HCT116 (cell line): ENCODE data around the gene ADAMTSL2. TPM values are rescaled to one million over a fixed set of nuclear protein-coding genes. Genes with fewer than 3 reads are reported as not detected.

Experiments
- ATAC-seq: fragments of 200-7000 bp; cut with Tn5 transposase; 2 replicates; pipeline ENCODE4 v1.9.1; 2020; ENCODE audit warnings: mild to moderate bottlenecking, moderate library complexity
- BruUV-seq: library from RNA; stranded (reverse); fragments of 400-500 nt; replicated peaks from 2 replicates; lab custom pipeline; 2021; lab: Mats Ljungman, UMichigan
- CTCF ChIA-PET: fragments of 300-600 bp; sonication (Branson Sonifier 250); formaldehyde crosslinking; loops from one replicate; lab custom pipeline; 2021; ENCODE audit warnings: antibody characterized with exemption; lab: Charles Lee
- POLR2A ChIA-PET: fragments of 300-600, 350-600 bp; sonication (Branson Sonifier 250); formaldehyde crosslinking; loops from one replicate; lab custom pipeline; 2021; ENCODE audit warnings: antibody characterized with exemption; lab: Charles Lee
- RAD21 ChIA-PET, 2 experiments: fragments of 300-600 bp; sonication (Branson Sonifier 250); formaldehyde crosslinking; loops; one replicate each; lab custom pipeline; 2023; ENCODE audit warnings: low total read pairs in 2 of 2; ENCODE audit not compliant: uncharacterized antibody in 2 of 2, unreplicated experiment in 2 of 2, low non-redundant PET in 1 of 2; lab: Charles Lee
- DNase-seq: peaks from one replicate; pipeline ENCODE4 v3.0.0-alpha.2; 2010; ENCODE audit warnings: low read depth, low spot score
- H2AFZ ChIP-seq: fragments of 200-600 bp; shearing (Covaris generic), sonication (generic); 2 replicates; pipeline ENCODE4 v1.6.1; 2017; ENCODE audit warnings: low read depth, mixed run types, mixed read lengths, antibody characterized with exemption, low read length; ENCODE audit not compliant: poor library complexity, severe bottlenecking
- H3K27ac ChIP-seq: 2 replicates; pipeline ENCODE4 v1.5.1; 2012; ENCODE audit warnings: low read depth, low read length
- H3K27me3 ChIP-seq: fragments of 200-600 bp; sonication (generic); 2 replicates; pipeline ENCODE4 v1.6.1; 2016; ENCODE audit warnings: mixed run types, low read length, mixed read lengths; ENCODE audit not compliant: insufficient read depth
- H3K36me3 ChIP-seq, 2 experiments: fragments of 200-500 bp in 1 of 2; fragments of 200-600 bp in 1 of 2; sonication (Bioruptor generic) in 1 of 2; sonication (generic) in 1 of 2; 2 replicates each; pipeline versions ENCODE4 v1.5.1 to v1.6.1; 2014 to 2016; ENCODE audit warnings: low read length in 2 of 2, inconsistent platforms in 1 of 2, mixed read lengths in 1 of 2, mixed run types in 1 of 2; ENCODE audit not compliant: insufficient read depth in 2 of 2, control insufficient read depth in 1 of 2
- H3K4me1 ChIP-seq, 2 experiments: fragments of 200-600 bp in 1 of 2; sonication (generic) in 1 of 2; 2 replicates each; pipeline versions ENCODE4 v1.5.1 to v1.6.1; 2012 to 2017; ENCODE audit warnings: low read length in 2 of 2, inconsistent platforms in 1 of 2, mild to moderate bottlenecking in 1 of 2, mixed read lengths in 1 of 2, mixed run types in 1 of 2, moderate library complexity in 1 of 2; ENCODE audit not compliant: insufficient read depth in 2 of 2, control insufficient read depth in 1 of 2
- H3K4me2 ChIP-seq: fragments of 200-600 bp; sonication (generic); 2 replicates; pipeline ENCODE4 v1.6.1; 2017; ENCODE audit warnings: mixed run types, low read length, mixed read lengths
- H3K4me3 ChIP-seq, 2 experiments: fragments of 200-600 bp in 1 of 2; sonication (generic) in 1 of 2; replicated peaks in 1 of 2; 2 replicates each; pipeline ENCODE4 v1.5.1; 2011 to 2016; ENCODE audit warnings: low read length in 2 of 2, control low read depth in 1 of 2, low read depth in 1 of 2, mild to moderate bottlenecking in 1 of 2, mixed read lengths in 1 of 2, mixed run types in 1 of 2
- H3K79me2 ChIP-seq: fragments of 200-600 bp; sonication (generic); 2 replicates; pipeline ENCODE4 v1.6.1; 2017; ENCODE audit warnings: mild to moderate bottlenecking, mixed run types, low read length, moderate library complexity, mixed read lengths; ENCODE audit not compliant: insufficient read depth
- H3K9ac ChIP-seq: fragments of 200-600 bp; sonication (generic); 2 replicates; pipeline ENCODE4 v1.6.1; 2016; ENCODE audit warnings: low read length, mixed read lengths
- H3K9me2 ChIP-seq: fragments of 200-600 bp; sonication (generic), shearing (Covaris generic); 2 replicates; pipeline ENCODE4 v1.6.1; 2017; ENCODE audit warnings: mixed run types, mild to moderate bottlenecking, moderate library complexity; ENCODE audit not compliant: insufficient read depth
- H3K9me3 ChIP-seq, 2 experiments: fragments of 200-500 bp in 1 of 2; fragments of 200-600 bp in 1 of 2; sonication (Bioruptor generic) in 1 of 2; sonication (generic) in 1 of 2; 2 replicates each; pipeline ENCODE4 v1.6.1; 2014 to 2017; ENCODE audit warnings: low read length in 2 of 2, mixed read lengths in 2 of 2, inconsistent platforms in 1 of 2, low read depth in 1 of 2, mild to moderate bottlenecking in 1 of 2, mixed run types in 1 of 2, moderate library complexity in 1 of 2; ENCODE audit not compliant: control insufficient read depth in 1 of 2, insufficient read depth in 1 of 2
- H4K20me1 ChIP-seq: fragments of 200-600 bp; sonication (generic), shearing (Covaris generic); 2 replicates; pipeline ENCODE4 v1.6.1; 2017; ENCODE audit warnings: mixed run types, mild to moderate bottlenecking, moderate library complexity; ENCODE audit not compliant: insufficient read depth
- CEBPB ChIP-seq: IDR thresholded peaks from 2 replicates; pipeline ENCODE4 v1.6.1; 2012; ENCODE audit warnings: low read depth
- EGR1 ChIP-seq: IDR thresholded peaks from 2 replicates; pipeline ENCODE4 v1.6.1; 2012; ENCODE audit warnings: low read depth
- EZH2 ChIP-seq: fragments of 200-600 bp; sonication (generic); IDR thresholded peaks from 2 replicates; pipeline ENCODE4 v1.6.1; 2017; ENCODE audit warnings: antibody characterized with exemption, mixed run types
- EZH2phosphoT487 ChIP-seq: fragments of 200-600 bp; IDR thresholded peaks from 2 replicates; pipeline ENCODE4 v1.6.1; 2018; ENCODE audit warnings: antibody characterized with exemption, borderline replicate concordance
- FOSL1 ChIP-seq: IDR thresholded peaks from 2 replicates; pipeline ENCODE4 v1.6.1; 2012; ENCODE audit warnings: low read depth
- JUND ChIP-seq: IDR thresholded peaks from 2 replicates; pipeline ENCODE4 v1.6.1; 2012
- POLR2A ChIP-seq: IDR thresholded peaks from 2 replicates; pipeline ENCODE4 v1.7.0; 2011; ENCODE audit warnings: borderline replicate concordance; ENCODE audit not compliant: insufficient read depth, insufficient read length; ENCODE audit errors: extremely low read depth
- RAD21 ChIP-seq: IDR thresholded peaks from 2 replicates; pipeline ENCODE4 v1.6.1; 2012; ENCODE audit warnings: low read depth, mild to moderate bottlenecking
- SP1 ChIP-seq: IDR thresholded peaks from 2 replicates; pipeline ENCODE4 v1.6.1; 2012; ENCODE audit warnings: low read depth
- YY1 ChIP-seq: IDR thresholded peaks from 2 replicates; pipeline ENCODE4 v1.6.1; 2011; ENCODE audit warnings: low read length, low read depth, moderate library complexity, mild to moderate bottlenecking; ENCODE audit not compliant: insufficient replicate concordance; ENCODE audit errors: extremely low read depth
- ZFX ChIP-seq: fragments of 450-650 bp; IDR thresholded peaks from 2 replicates; pipeline ENCODE4 v1.6.1; 2017
- ZNF274 ChIP-seq: fragments of 200-500 bp; sonication (Bioruptor generic); IDR thresholded peaks from 2 replicates; pipeline ENCODE4 v1.6.1; 2014; ENCODE audit warnings: mild to moderate bottlenecking, low read depth, low read length, inconsistent platforms
- intact Hi-C: fragments of 100-400 bp; cut with micrococcal nuclease; formaldehyde crosslinking; loops from 2 replicates; pipeline ENCODE4 v1.10.0; 2022
- total RNA-seq: library from RNA; stranded (reverse); gene quantifications from one replicate; pipeline ENCODE4 v1.2.1, GENCODE V29; 2021; ENCODE audit not compliant: unreplicated experiment
- TF ChIP-seq, protein P1 (sequence below), 3 experiments: fragments of 200-600 bp in 1 of 3; sonication (generic) in 1 of 3; IDR thresholded peaks in 2 of 3; conservative IDR thresholded peaks in 1 of 3; 2 replicates each; pipeline ENCODE4 v1.5.1; 2012 to 2017; ENCODE audit warnings: low read depth in 2 of 3, low read length in 2 of 3, antibody characterized with exemption in 1 of 3, borderline replicate concordance in 1 of 3, control low read depth in 1 of 3, mild to moderate bottlenecking in 1 of 3, mixed read lengths in 1 of 3, mixed run types in 1 of 3, moderate library complexity in 1 of 3; ENCODE audit not compliant: insufficient read depth in 1 of 3
- TF ChIP-seq, protein P2 (sequence below): IDR thresholded peaks from 2 replicates; pipeline ENCODE4 v1.6.1; 2012; ENCODE audit warnings: low read depth

The ADAMTSL2 gene
- total RNA-seq, 1 experiment from 2014 or later, result not detected

DNA sequence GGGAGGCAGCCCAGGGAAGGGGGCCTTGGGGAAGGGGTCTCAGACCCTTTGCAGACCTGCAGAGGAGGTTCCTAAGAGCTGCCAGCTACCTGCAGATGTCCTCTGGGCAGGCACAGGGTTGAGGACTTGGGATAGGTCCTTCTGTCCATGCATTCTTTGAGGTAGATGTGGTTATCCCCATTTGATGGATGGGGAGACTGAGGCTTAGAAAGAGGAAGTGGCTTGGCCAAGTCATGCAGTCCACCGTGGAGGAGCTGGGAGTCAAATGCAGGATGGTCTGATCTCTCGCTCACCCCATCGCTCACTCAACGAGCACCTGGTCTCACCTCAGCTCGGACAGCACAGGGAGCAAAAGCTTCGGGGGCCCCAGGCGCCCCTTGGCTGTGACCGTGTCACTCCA is 20.2 kb downstream of the ADAMTSL2 start (continued):
- TF ChIP-seq YY1 (no peak), EGR1 (no peak), FOSL1 (no peak), SP1 (no peak), EZH2phosphoT487 (no peak), ZNF274 (no peak)
- TF ChIP-seq, protein P1, sequence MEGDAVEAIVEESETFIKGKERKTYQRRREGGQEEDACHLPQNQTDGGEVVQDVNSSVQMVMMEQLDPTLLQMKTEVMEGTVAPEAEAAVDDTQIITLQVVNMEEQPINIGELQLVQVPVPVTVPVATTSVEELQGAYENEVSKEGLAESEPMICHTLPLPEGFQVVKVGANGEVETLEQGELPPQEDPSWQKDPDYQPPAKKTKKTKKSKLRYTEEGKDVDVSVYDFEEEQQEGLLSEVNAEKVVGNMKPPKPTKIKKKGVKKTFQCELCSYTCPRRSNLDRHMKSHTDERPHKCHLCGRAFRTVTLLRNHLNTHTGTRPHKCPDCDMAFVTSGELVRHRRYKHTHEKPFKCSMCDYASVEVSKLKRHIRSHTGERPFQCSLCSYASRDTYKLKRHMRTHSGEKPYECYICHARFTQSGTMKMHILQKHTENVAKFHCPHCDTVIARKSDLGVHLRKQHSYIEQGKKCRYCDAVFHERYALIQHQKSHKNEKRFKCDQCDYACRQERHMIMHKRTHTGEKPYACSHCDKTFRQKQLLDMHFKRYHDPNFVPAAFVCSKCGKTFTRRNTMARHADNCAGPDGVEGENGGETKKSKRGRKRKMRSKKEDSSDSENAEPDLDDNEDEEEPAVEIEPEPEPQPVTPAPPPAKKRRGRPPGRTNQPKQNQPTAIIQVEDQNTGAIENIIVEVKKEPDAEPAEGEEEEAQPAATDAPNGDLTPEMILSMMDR (IDR thresholded peaks at IDR 0.05 in 2 of 3, conservative IDR thresholded peaks at IDR 0.05 in 1 of 3; ENCODE audit: borderline replicate concordance in 1 of 3, insufficient read depth in 1 of 3, low read depth in 2 of 3, low read length in 2 of 3), result no peak
- TF ChIP-seq, protein P2, sequence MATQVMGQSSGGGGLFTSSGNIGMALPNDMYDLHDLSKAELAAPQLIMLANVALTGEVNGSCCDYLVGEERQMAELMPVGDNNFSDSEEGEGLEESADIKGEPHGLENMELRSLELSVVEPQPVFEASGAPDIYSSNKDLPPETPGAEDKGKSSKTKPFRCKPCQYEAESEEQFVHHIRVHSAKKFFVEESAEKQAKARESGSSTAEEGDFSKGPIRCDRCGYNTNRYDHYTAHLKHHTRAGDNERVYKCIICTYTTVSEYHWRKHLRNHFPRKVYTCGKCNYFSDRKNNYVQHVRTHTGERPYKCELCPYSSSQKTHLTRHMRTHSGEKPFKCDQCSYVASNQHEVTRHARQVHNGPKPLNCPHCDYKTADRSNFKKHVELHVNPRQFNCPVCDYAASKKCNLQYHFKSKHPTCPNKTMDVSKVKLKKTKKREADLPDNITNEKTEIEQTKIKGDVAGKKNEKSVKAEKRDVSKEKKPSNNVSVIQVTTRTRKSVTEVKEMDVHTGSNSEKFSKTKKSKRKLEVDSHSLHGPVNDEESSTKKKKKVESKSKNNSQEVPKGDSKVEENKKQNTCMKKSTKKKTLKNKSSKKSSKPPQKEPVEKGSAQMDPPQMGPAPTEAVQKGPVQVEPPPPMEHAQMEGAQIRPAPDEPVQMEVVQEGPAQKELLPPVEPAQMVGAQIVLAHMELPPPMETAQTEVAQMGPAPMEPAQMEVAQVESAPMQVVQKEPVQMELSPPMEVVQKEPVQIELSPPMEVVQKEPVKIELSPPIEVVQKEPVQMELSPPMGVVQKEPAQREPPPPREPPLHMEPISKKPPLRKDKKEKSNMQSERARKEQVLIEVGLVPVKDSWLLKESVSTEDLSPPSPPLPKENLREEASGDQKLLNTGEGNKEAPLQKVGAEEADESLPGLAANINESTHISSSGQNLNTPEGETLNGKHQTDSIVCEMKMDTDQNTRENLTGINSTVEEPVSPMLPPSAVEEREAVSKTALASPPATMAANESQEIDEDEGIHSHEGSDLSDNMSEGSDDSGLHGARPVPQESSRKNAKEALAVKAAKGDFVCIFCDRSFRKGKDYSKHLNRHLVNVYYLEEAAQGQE, result no peak

DNA sequence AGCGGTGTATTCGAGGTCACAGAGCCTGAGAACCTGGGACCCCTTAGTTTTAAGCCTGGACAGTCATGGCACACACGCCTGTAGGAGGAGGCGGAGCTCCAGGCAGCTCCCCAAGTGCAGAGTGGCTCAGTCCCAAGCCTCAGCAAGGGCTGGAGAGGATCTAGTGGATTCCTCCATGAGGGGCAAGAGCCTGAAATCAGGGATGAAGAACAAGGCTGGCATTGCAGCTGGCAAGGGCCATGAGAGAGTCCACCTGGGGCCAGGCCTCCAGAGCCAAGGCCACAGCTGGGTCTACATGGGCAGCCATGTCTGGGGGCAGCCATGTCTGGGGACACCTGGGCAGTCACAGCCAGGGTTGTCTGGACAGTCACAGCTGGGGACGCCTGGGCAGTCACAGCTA is 21.9 kb downstream of the ADAMTSL2 start:
- peaks cover 34 to 37% of the 10 kb centered on the region in 2 experiments for H3K4me1 ChIP-seq
- ChIA-PET RAD21 (no interaction called here), CTCF (no interaction called here), POLR2A (no interaction called here)
- DNase-seq (no peak), ATAC-seq (no peak)
- H3K79me2 ChIP-seq, result no peaks in the 10 kb centered on the region
- H3K9me3 ChIP-seq, result no peaks in the 10 kb centered on the region
- H3K9ac ChIP-seq, result no peak overlapping the region
- intact Hi-C loops, result no loop called here
- H4K20me1 ChIP-seq, result no peaks in the 10 kb centered on the region
- no TSS peak for BruUV-seq
- H2AFZ ChIP-seq, result no peak overlapping the region
- no peak overlapping the region for H3K4me2 ChIP-seq
- H3K36me3 ChIP-seq, result no peaks in the 10 kb centered on the region
- no peak overlapping the region for H3K4me3 ChIP-seq
- no peaks in the 10 kb centered on the region for H3K9me2 ChIP-seq
- no peak overlapping the region for H3K27ac ChIP-seq
- peaks cover 2% of the 10 kb centered on the region; the same call in 1 of the 2 replicates for H3K27me3 ChIP-seq
- TF ChIP-seq FOSL1 (no peak), JUND (no peak), CEBPB (no peak), EZH2phosphoT487 (no peak), EZH2 (no peak), RAD21 (no peak), POLR2A (no peak), SP1 (no peak), ZFX (no peak)
- TF ChIP-seq, protein P1 (IDR thresholded peaks at IDR 0.05 in 2 of 3, conservative IDR thresholded peaks at IDR 0.05 in 1 of 3; ENCODE audit: borderline replicate concordance in 1 of 3, insufficient read depth in 1 of 3, low read depth in 2 of 3, low read length in 2 of 3), result no peak
